ENCODE results near the gene TBCK. TPM values are rescaled to one million over a fixed set of nuclear protein-coding genes. Genes with fewer than 3 reads are reported as not detected.

The TBCK gene
- total and polyA plus RNA-seq, 2 of the 8 experiments (the other 6 are each of a cell fraction or from before 2014, with no cell fraction given): 10.2 to 18.7 TPM

DNA sequence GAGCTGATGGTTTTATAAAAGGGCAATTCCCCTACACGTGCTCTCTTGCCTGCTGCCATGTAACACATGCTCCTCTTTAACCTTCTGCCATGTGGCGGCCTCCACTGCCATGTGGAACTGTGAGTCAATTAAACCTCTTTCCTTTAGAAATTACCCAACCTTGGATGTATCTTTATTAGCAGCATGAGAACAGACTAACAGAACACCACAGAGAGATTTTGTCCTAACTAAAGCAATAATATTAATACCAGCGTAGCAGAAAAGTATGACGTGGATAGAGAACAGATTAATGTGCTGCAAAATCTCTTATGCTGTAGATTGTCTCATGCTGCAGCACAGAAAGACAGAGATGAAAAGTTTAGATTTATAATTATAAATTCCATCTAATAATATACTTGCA is 23.4 kb upstream of the TBCK start:
- H3K79me2 ChIP-seq (ENCODE audit: control insufficient read depth in 1 of 2, insufficient read depth in 2 of 2, low read length in 2 of 2): peaks cover 0 to 5% of the 10 kb centered on the region in 2 experiments; a peak in 1 of 4 replicates
- no peak for FAIRE-seq

More for the DNA sequence above, 23.4 kb upstream of the TBCK start:
- no peak overlapping the region for H3K14ac ChIP-seq (ENCODE audit: insufficient read length)
- H2AFZ ChIP-seq (ENCODE audit: low read length): no peak overlapping the region
- H2AK5ac ChIP-seq (ENCODE audit: low read depth, low read length): no peak overlapping the region
- no peak overlapping the region for H2BK5ac ChIP-seq (ENCODE audit: low read depth, low read length)
- H3K18ac ChIP-seq (ENCODE audit: extremely low read depth, low read length): no peak overlapping the region
- H3K23ac ChIP-seq (ENCODE audit: insufficient read length): no peak overlapping the region
- POLR2A ChIA-PET (ENCODE audit: partially characterized antibody): no interaction called here
- no peak overlapping the region for H3K4ac ChIP-seq (replicated peaks; ENCODE audit: insufficient read length, low read depth, low read length)
- H2BK15ac ChIP-seq (ENCODE audit: low read length): no peak overlapping the region
- no peak overlapping the region for H3K4me3 ChIP-seq (ENCODE audit: extremely low read depth in 1 of 4, insufficient read depth in 2 of 4, low read depth in 3 of 4, low read length in 4 of 4)
- H2BK12ac ChIP-seq (ENCODE audit: low read depth, low read length): no peak overlapping the region
- H4K20me1 ChIP-seq (replicated peaks in 1 of 2; ENCODE audit: control insufficient read depth in 1 of 2, insufficient read depth in 2 of 2, low read length in 2 of 2): no peaks in the 10 kb centered on the region
- 96% methylated on average over 4 of the region's 4 CpGs; no CpG with 5 or more reads in 1 of the 2 experiments for WGBS, 2 experiments (ENCODE audit: extremely low coverage in 1 of 2, insufficient coverage in 1 of 2, insufficient read length in 1 of 2, insufficient replicate concordance in 2 of 2, low coverage in 1 of 2, low lambda C conversion rate in 2 of 2, missing lambda C conversion rate in 1 of 2)
- no peak overlapping the region for H3K9ac ChIP-seq (replicated peaks in 1 of 4; ENCODE audit: extremely low read depth in 1 of 4, low read depth in 3 of 4, low read length in 3 of 4)
- DNase-seq (ENCODE audit: low read depth in 1 of 2, low spot score in 2 of 2): no peak
- H3K56ac ChIP-seq (replicated peaks; ENCODE audit: insufficient read length, low read depth, low read length): no peak overlapping the region
- no peak overlapping the region for H3K4me2 ChIP-seq (ENCODE audit: insufficient read depth in 1 of 2, low read depth in 2 of 2, low read length in 2 of 2)
- H3K27me3 ChIP-seq (replicated peaks in 1 of 4; ENCODE audit: control insufficient read depth in 3 of 4, extremely low read depth in 1 of 4, insufficient read depth in 3 of 4, low read length in 3 of 4): no peaks in the 10 kb centered on the region
- H2BK120ac ChIP-seq (replicated peaks; ENCODE audit: low read depth, low read length): no peak overlapping the region
- H3K4me1 ChIP-seq (replicated peaks in 1 of 4; ENCODE audit: control insufficient read depth in 3 of 4, insufficient read depth in 4 of 4, low read length in 3 of 4): no peaks in the 10 kb centered on the region
- H3K9me3 ChIP-seq (ENCODE audit: insufficient read depth in 2 of 2, low read depth in 1 of 2, low read length in 1 of 2): no peaks in the 10 kb centered on the region
- H4K8ac ChIP-seq (ENCODE audit: extremely low read depth, insufficient read depth, low read length): no peak overlapping the region
- H3K27ac ChIP-seq (ENCODE audit: low read depth, low read length): no peak overlapping the region
- TF ChIP-seq SP1 (IDR thresholded peaks at IDR 0.05; ENCODE audit: low read depth, low read length): no peak
- no peak for TF ChIP-seq CBX5 (IDR thresholded peaks at IDR 0.05; ENCODE audit: low read depth, low read length)
- no peak for TF ChIP-seq PHF8 (conservative IDR thresholded peaks at IDR 0.05; ENCODE audit: low read depth, low read length)
- no peak for TF ChIP-seq SIN3A (conservative IDR thresholded peaks at IDR 0.05 in 1 of 2, IDR thresholded peaks at IDR 0.05 in 1 of 2; ENCODE audit: low read depth in 1 of 2, low read length in 2 of 2)
- TF ChIP-seq SIRT6 (IDR thresholded peaks at IDR 0.05; ENCODE audit: low read length): no peak
- no peak for TF ChIP-seq SP2 (IDR thresholded peaks at IDR 0.05; ENCODE audit: low read length)
- TF ChIP-seq EZH2 (IDR thresholded peaks at IDR 0.05; ENCODE audit: low read depth, low read length, severe bottlenecking): no peak
- TF ChIP-seq YY1 (IDR thresholded peaks at IDR 0.05; ENCODE audit: low read depth, low read length): no peak
- TF ChIP-seq POU5F1 (IDR thresholded peaks at IDR 0.05; ENCODE audit: low read depth, low read length): no peak
- TF ChIP-seq TAF1 (IDR thresholded peaks at IDR 0.05; ENCODE audit: low read depth, low read length): no peak
- TF ChIP-seq BRCA1 (IDR thresholded peaks at IDR 0.05; ENCODE audit: low read depth, low read length): no peak
- TF ChIP-seq JUN (IDR thresholded peaks at IDR 0.05; ENCODE audit: low read depth, low read length): no peak
- no peak for TF ChIP-seq SRF (IDR thresholded peaks at IDR 0.05; ENCODE audit: low read depth, low read length)
- TF ChIP-seq GABPA (IDR thresholded peaks at IDR 0.05; ENCODE audit: borderline replicate concordance, insufficient read depth, low read length): no peak
- no peak for TF ChIP-seq USF2 (IDR thresholded peaks at IDR 0.05; ENCODE audit: low read length)
- H3K79me1 ChIP-seq (ENCODE audit: low read depth, low read length): no peaks in the 10 kb centered on the region
- H2BK20ac ChIP-seq (ENCODE audit: low read length): no peak overlapping the region
- H3K36me3 ChIP-seq (ENCODE audit: control insufficient read depth in 2 of 4, insufficient read depth in 4 of 4, low read length in 3 of 4): peaks cover 0 to 21% (median 11%) of the 10 kb centered on the region in 4 experiments; a peak in 6 of 8 replicates
- CTCF ChIA-PET (ENCODE audit: partially characterized antibody): no interaction called here
- no peaks in the 10 kb centered on the region for H3K23me2 ChIP-seq (ENCODE audit: low read depth, low read length)
- no peak overlapping the region for H4K5ac ChIP-seq (ENCODE audit: insufficient read length, low read depth, low read length)
- H4K91ac ChIP-seq (replicated peaks; ENCODE audit: insufficient read length, low read length): no peak overlapping the region
